ENCODE results near the gene AMBP. TPM values are rescaled to one million over a fixed set of nuclear protein-coding genes. Genes with fewer than 3 reads are reported as not detected.

The AMBP gene
- total and polyA plus RNA-seq, 2 of the 13 experiments (the other 11 are each of a cell fraction or from before 2014, with no cell fraction given) = 1,510 to 2,580 TPM

- TF ChIP-seq NPAS2 (CRISPR knock-in tag; IDR thresholded peaks at IDR 0.05; ENCODE audit: borderline replicate concordance) (no peak), RBAK (CRISPR knock-in tag; IDR thresholded peaks at IDR 0.05) (no peak), SUZ12 (IDR thresholded peaks at IDR 0.05; ENCODE audit: low read depth, low read length) (no peak), E2F1 (CRISPR knock-in tag; IDR thresholded peaks at IDR 0.05) (no peak), ZNF83 (CRISPR knock-in tag; IDR thresholded peaks at IDR 0.05; ENCODE audit: borderline replicate concordance) (no peak), CERS6 (CRISPR knock-in tag; IDR thresholded peaks at IDR 0.05) (no peak), NONO (IDR thresholded peaks at IDR 0.05) (no peak), NONO (CRISPR knock-in tag; conservative IDR thresholded peaks at IDR 0.05) (peak; percentile 67; the same call in 1 of the 2 replicates), ZFP90 (CRISPR knock-in tag; IDR thresholded peaks at IDR 0.05; ENCODE audit: borderline replicate concordance) (no peak), AGO1 (IDR thresholded peaks at IDR 0.05; ENCODE audit: low read depth, low read length, poor library complexity, severe bottlenecking) (peak; percentile 86), SAFB2 (CRISPR knock-in tag; IDR thresholded peaks at IDR 0.05; ENCODE audit: borderline replicate concordance, low read depth) (no peak), TOE1 (CRISPR knock-in tag; IDR thresholded peaks at IDR 0.05) (no peak), ZNF576 (CRISPR knock-in tag; IDR thresholded peaks at IDR 0.05) (no peak), IKZF1 (IDR thresholded peaks at IDR 0.05) (no peak), TEF (CRISPR knock-in tag; IDR thresholded peaks at IDR 0.05) (no peak), POGZ (CRISPR knock-in tag; IDR thresholded peaks at IDR 0.05) (no peak), ATF4 (CRISPR knock-in tag; IDR thresholded peaks at IDR 0.05) (no peak), ZNF333 (CRISPR knock-in tag; IDR thresholded peaks at IDR 0.05; ENCODE audit: borderline replicate concordance) (no peak), SMAD3 (CRISPR knock-in tag; IDR thresholded peaks at IDR 0.05) (no peak), SP140L (CRISPR knock-in tag; IDR thresholded peaks at IDR 0.05; ENCODE audit: borderline replicate concordance) (no peak), ZFP36L2 (CRISPR knock-in tag; IDR thresholded peaks at IDR 0.05) (no peak), ZFP36L1 (CRISPR knock-in tag; IDR thresholded peaks at IDR 0.05) (peak; percentile 29; the same call in 1 of the 2 replicates), HOMEZ (CRISPR knock-in tag; IDR thresholded peaks at IDR 0.05; ENCODE audit: low read depth) (no peak)
Observed at GRCh38 chr9:114059047-114059803, 18.9 kb downstream of the AMBP start (continued).
